ENCODE data around the gene FBLN2.

GRCh38 chr3:13654330-13655060 lies 105.6 kb downstream of the FBLN2 start:
- TF ChIP-seq CTCF (IDR thresholded peaks at IDR 0.05) = no peak
- no peak for TF ChIP-seq POLR2AphosphoS5 (IDR thresholded peaks at IDR 0.05)
- TF ChIP-seq EP300 (IDR thresholded peaks at IDR 0.05) = no peak

Data from gastroesophageal sphincter (tissue), 3 donors.